Nephron (organoid): ENCODE results near the gene RGS13.

ENCODE experiments used
- H3K27ac Mint-ChIP-seq, 3 experiments: 2 replicates each; pipeline ENCODE4 v1.8.0; 2020; ENCODE audit warnings: mixed read lengths in 3 of 3, mild to moderate bottlenecking in 2 of 3, moderate library complexity in 1 of 3
- H3K27me3 Mint-ChIP-seq: 2 replicates; pipeline ENCODE4 v1.8.0; 2021; ENCODE audit warnings: low read depth, mild to moderate bottlenecking, moderate library complexity, mixed read lengths
- H3K36me3 Mint-ChIP-seq: 2 replicates; pipeline ENCODE4 v1.8.0; 2020; ENCODE audit warnings: low read depth, mixed read lengths
- H3K4me1 Mint-ChIP-seq: 2 replicates; pipeline ENCODE4 v1.8.0; 2020; ENCODE audit warnings: mixed read lengths
- H3K4me3 Mint-ChIP-seq, 3 experiments: 2 replicates each; pipeline ENCODE4 v1.8.0; 2020; ENCODE audit warnings: mild to moderate bottlenecking in 3 of 3, mixed read lengths in 3 of 3, moderate library complexity in 2 of 3
- H3K9me3 Mint-ChIP-seq: 2 replicates; pipeline ENCODE4 v1.8.0; 2020; ENCODE audit warnings: mixed read lengths
- TF ChIP-seq, protein P1 (sequence below), 3 experiments: fragments of 200-600 bp; sonication (generic); IDR thresholded peaks; one replicate each; pipeline ENCODE4 v1.5.0; 2021; ENCODE audit warnings: antibody characterized with exemption in 3 of 3; ENCODE audit not compliant: unreplicated experiment in 3 of 3

Gene RGS13

DNA sequence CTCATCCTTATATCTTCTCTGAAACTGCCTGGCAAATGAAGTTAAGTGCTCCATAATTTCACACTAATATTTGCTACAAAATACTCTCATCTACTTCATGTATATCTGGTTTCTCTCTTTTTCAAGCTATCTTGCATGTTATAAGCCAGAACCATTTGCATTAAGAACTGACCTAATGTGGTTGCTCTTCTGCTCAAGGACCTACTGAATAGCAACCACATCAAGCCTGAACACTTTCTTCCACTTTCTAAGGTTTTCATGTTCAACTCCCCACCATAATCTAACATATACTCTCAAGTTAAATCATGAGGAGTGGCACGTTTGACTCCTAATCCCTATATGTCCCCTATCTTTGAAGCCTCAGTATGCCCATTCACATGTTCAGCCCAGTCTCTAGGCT is 33.2 kb upstream of the RGS13 start:
- Mint-ChIP-seq H3K9me3 (no peaks in the 10 kb centered on the region), H3K27me3 (no peaks in the 10 kb centered on the region), H3K36me3 (no peaks in the 10 kb centered on the region), H3K4me1 (peaks cover 4% of the 10 kb centered on the region), H3K4me3 (no peak overlapping the region), H3K27ac (no peak overlapping the region)
- TF ChIP-seq, protein P1, sequence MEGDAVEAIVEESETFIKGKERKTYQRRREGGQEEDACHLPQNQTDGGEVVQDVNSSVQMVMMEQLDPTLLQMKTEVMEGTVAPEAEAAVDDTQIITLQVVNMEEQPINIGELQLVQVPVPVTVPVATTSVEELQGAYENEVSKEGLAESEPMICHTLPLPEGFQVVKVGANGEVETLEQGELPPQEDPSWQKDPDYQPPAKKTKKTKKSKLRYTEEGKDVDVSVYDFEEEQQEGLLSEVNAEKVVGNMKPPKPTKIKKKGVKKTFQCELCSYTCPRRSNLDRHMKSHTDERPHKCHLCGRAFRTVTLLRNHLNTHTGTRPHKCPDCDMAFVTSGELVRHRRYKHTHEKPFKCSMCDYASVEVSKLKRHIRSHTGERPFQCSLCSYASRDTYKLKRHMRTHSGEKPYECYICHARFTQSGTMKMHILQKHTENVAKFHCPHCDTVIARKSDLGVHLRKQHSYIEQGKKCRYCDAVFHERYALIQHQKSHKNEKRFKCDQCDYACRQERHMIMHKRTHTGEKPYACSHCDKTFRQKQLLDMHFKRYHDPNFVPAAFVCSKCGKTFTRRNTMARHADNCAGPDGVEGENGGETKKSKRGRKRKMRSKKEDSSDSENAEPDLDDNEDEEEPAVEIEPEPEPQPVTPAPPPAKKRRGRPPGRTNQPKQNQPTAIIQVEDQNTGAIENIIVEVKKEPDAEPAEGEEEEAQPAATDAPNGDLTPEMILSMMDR (IDR thresholded peaks at IDR 0.05; ENCODE audit: unreplicated experiment in 3 of 3) = no peak

DNA sequence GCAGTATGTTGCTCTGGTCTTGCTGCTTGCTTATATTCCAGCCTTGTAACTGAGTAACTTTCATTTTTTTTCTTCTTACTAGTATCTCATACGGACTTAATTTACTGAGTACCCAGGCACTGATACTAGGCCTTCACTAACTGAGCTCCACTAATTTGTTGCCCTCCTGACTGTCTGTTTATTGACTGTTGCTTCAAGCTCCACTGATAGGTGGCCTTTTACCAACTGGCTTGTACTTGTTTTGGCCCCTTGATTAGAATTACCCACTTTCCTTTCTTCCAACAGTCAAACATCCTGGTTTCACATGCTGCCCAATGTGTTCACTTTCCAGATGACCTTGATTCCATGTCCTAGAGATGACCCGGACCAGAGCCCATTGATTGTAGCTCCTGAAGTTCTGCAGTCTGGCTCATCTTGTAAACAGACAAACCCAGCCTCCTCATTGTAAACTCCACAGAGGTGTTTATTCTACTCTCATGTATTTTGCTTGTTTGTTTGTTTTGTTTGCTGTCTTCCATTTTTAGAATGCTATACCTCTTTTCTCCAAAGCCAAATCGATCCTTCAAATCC is 32.6 kb upstream of the RGS13 start:
- H3K27me3 Mint-ChIP-seq = no peaks in the 10 kb centered on the region
- no peaks in the 10 kb centered on the region for H3K36me3 Mint-ChIP-seq
- TF ChIP-seq, protein P1 (IDR thresholded peaks at IDR 0.05; ENCODE audit: unreplicated experiment in 3 of 3) = no peak
- peaks cover 4% of the 10 kb centered on the region for H3K4me1 Mint-ChIP-seq
- no peak overlapping the region for H3K27ac Mint-ChIP-seq
- H3K4me3 Mint-ChIP-seq = no peak overlapping the region
- H3K9me3 Mint-ChIP-seq = no peaks in the 10 kb centered on the region

DNA sequence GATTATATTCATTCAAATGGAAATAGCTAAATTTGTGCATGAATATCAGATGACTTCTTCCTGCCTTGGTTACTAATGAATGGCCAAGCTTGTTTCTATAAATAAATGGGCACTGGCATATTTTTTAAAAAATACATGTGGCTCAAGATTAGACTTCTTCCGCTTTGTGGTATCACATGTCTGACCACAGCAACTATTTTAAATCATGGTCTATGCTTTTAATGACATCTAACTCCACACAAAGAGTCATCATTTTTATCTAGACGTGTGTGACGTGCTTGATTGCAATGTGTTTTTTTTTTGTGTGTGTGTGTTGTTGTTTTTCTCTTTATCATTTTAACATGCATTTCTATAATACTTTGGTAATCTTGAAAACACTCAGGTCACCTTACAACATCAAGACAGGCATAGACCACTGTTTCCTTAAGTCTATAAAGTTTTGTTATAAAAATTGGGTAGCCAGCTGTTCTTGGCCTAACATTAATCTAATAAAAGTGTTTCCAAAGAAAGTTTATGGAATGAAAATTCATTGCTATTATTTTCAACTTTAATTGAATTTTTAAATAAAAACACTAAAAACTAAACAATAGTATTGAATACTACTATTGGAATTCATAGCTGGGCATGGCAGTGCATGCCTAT is 30.8 kb upstream of the RGS13 start:
- TF ChIP-seq, protein P1 (IDR thresholded peaks at IDR 0.05; ENCODE audit: unreplicated experiment in 3 of 3) = no peak
- Mint-ChIP-seq H3K4me1 (peaks cover 4% of the 10 kb centered on the region), H3K4me3 (no peak overlapping the region), H3K27ac (no peak overlapping the region), H3K9me3 (no peaks in the 10 kb centered on the region), H3K36me3 (no peaks in the 10 kb centered on the region), H3K27me3 (no peaks in the 10 kb centered on the region)

DNA sequence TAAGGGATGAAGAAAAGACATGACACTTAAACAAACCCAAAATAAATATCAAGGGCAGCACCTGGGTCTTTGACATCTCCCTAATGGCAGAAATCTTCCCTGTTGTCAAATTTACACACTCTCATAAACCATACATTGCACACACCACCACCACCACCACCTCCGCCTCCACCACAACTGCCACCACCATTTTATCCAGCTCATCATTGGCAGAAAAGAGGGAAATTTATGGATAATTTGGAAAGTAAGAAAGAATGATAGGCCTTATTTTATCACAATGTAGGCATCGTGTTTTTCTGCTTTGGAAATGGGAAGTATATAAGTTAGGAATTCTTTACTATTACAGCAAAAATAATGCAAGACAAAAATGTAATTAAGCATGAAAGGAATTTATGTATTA is 27.3 kb upstream of the RGS13 start:
- no peak overlapping the region for H3K4me3 Mint-ChIP-seq
- H3K36me3 Mint-ChIP-seq = no peaks in the 10 kb centered on the region
- peaks cover 4% of the 10 kb centered on the region for H3K4me1 Mint-ChIP-seq
- TF ChIP-seq, protein P1 (IDR thresholded peaks at IDR 0.05; ENCODE audit: unreplicated experiment in 3 of 3) = no peak
- H3K27ac Mint-ChIP-seq = no peak overlapping the region
- no peaks in the 10 kb centered on the region for H3K27me3 Mint-ChIP-seq
- no peaks in the 10 kb centered on the region for H3K9me3 Mint-ChIP-seq

DNA sequence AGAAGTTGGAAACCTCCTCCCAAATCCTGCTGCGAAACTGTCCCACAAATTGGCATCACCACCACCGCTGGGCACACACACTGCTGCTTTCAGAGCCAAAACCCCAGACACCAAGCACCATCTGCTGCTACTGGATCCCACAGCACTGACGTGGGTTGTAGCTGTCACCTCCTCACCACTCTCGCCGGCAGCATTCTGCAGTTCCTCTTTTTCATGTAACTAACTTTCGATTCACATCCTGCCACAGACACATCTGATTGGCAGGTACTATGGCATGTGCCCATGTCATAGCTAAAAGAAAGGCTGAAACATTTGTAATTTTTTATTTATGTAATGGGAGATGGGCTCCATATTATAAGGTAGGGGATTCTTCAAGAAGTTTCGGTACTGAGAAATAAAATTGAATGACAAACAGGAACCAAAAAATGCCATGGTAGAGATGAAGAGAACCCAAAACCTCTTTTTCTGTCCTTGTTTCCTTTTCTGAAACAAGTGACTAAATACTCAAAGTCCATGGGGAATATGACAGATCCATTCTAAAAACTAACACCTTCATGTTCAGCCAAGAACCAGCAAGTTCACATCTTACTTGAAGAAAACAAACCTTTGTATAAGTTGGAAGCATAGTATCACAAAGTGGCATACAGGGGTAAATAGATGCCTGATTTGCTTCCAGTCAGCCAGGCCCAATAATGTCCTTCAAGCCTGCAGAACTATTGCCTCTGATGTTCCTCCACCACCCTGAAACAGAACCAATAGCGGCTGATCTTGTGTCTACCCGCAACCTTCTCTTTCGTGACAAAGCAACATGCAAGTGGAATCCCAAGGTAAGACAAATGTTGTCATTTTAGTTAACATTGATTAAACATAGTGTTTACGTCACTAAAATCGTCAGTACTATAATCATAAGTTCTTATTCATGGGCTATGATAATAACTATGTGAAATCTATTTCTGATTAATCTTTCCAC is 26.6 kb upstream of the RGS13 start:
- no peaks in the 10 kb centered on the region for H3K27me3 Mint-ChIP-seq
- H3K4me1 Mint-ChIP-seq = peaks cover 4% of the 10 kb centered on the region
- H3K9me3 Mint-ChIP-seq = no peaks in the 10 kb centered on the region
- TF ChIP-seq, protein P1 (IDR thresholded peaks at IDR 0.05; ENCODE audit: unreplicated experiment in 3 of 3) = no peak
- no peak overlapping the region for H3K27ac Mint-ChIP-seq
- no peaks in the 10 kb centered on the region for H3K36me3 Mint-ChIP-seq
- H3K4me3 Mint-ChIP-seq = no peak overlapping the region
